B cell (primary cell): ENCODE measurements around the gene CPLANE2. TPM values are rescaled to one million over a fixed set of nuclear protein-coding genes. Genes with fewer than 3 reads are reported as not detected.

Experiments
- ATAC-seq: fragments of 200-7000 bp; cut with Tn5 transposase; one replicate; pipeline ENCODE4 v1.10.0; 2021; ENCODE audit warnings: low read depth, mild to moderate bottlenecking, moderate number of reproducible peaks, moderate library complexity
- CTCF ChIA-PET: fragments of 350-600 bp; sonication (Branson Sonifier 250); formaldehyde crosslinking; loops from one replicate; lab custom pipeline; 2021; ENCODE audit warnings: antibody characterized with exemption, inconsistent platforms; lab: Charles Lee
- POLR2A ChIA-PET: fragments of 350-600 bp; sonication (Branson Sonifier 250); formaldehyde crosslinking; loops from one replicate; lab custom pipeline; 2021; ENCODE audit warnings: antibody characterized with exemption; lab: Charles Lee
- DNase-seq: peaks from one replicate; pipeline ENCODE4 v3.0.0; 2013
- H2AFZ ChIP-seq: 2 replicates; pipeline ENCODE4 v1.6.1; 2012; ENCODE audit warnings: mild to moderate bottlenecking, low read depth, low read length; ENCODE audit not compliant: insufficient read depth, poor library complexity, severe bottlenecking
- H3K27ac ChIP-seq, 2 donors: 1 replicate in 1 of 2; 2 replicates in 1 of 2; pipeline ENCODE4 v1.5.1; 2012 to 2013; ENCODE audit warnings: low read length in 2 of 2, mild to moderate bottlenecking in 2 of 2, moderate library complexity in 1 of 2
- H3K27me3 ChIP-seq, 4 experiments: fragments of 200-600 bp in 1 of 4; sonication (generic) in 1 of 4; replicated peaks in 1 of 4; 1 replicate in 2 of 4; 2 replicates in 2 of 4; pipeline versions ENCODE4 v1.6.1 to v1.7.0; 2013 to 2016; ENCODE audit warnings: low read length in 3 of 4, mild to moderate bottlenecking in 2 of 4, mixed read lengths in 1 of 4, moderate library complexity in 1 of 4; ENCODE audit not compliant: insufficient read depth in 4 of 4, control insufficient read depth in 3 of 4; ENCODE audit errors: control extremely low read depth in 1 of 4
- H3K36me3 ChIP-seq, 2 experiments: replicated peaks in 1 of 2; 1 replicate in 1 of 2; 2 replicates in 1 of 2; pipeline versions ENCODE4 v1.6.1 to v1.7.1; 2013; ENCODE audit warnings: low read length in 1 of 2; ENCODE audit not compliant: insufficient read depth in 2 of 2, control insufficient read depth in 1 of 2; ENCODE audit errors: control extremely low read depth in 1 of 2, extremely low read depth in 1 of 2
- H3K4me1 ChIP-seq, 2 donors: fragments of 200-600 bp in 1 of 2; sonication (generic) in 1 of 2; 1 replicate in 1 of 2; 2 replicates in 1 of 2; pipeline versions ENCODE4 v1.5.1 to v1.6.1; 2013 to 2017; ENCODE audit warnings: low read length in 2 of 2; ENCODE audit not compliant: control insufficient read depth in 2 of 2, insufficient read depth in 2 of 2
- H3K4me2 ChIP-seq: replicated peaks from 2 replicates; pipeline ENCODE3; 2012; ENCODE audit warnings: mild to moderate bottlenecking, low read depth, low read length; ENCODE audit not compliant: poor library complexity, severe bottlenecking
- H3K4me3 ChIP-seq, 5 experiments: fragments of 200-600 bp in 1 of 5; sonication (generic) in 1 of 5; 1 replicate in 3 of 5; 2 replicates in 2 of 5; pipeline versions ENCODE4 v1.5.1 to v1.7.0; 2011 to 2016; ENCODE audit warnings: low read length in 4 of 5, mild to moderate bottlenecking in 4 of 5, low read depth in 2 of 5, control low read depth in 1 of 5, moderate library complexity in 1 of 5; ENCODE audit not compliant: insufficient read depth in 1 of 5; ENCODE audit errors: control extremely low read depth in 1 of 5, extremely low read depth in 1 of 5
- H3K79me2 ChIP-seq: fragments of 200-600 bp; sonication (generic); one replicate; pipeline ENCODE4 v1.6.0; 2016; ENCODE audit warnings: low read length; ENCODE audit not compliant: control insufficient read depth, insufficient read depth
- H3K9ac ChIP-seq: fragments of 200-600 bp; sonication (generic); 2 replicates; pipeline ENCODE4 v1.6.1; 2017; ENCODE audit warnings: mild to moderate bottlenecking, low read length, moderate library complexity
- H3K9me3 ChIP-seq, 3 donors: one replicate each; pipeline versions ENCODE4 v1.6.1 to v1.7.1; 2013; ENCODE audit warnings: low read length in 2 of 3; ENCODE audit not compliant: control insufficient read depth in 2 of 3, insufficient read depth in 1 of 3; ENCODE audit errors: control extremely low read depth in 1 of 3
- H4K20me1 ChIP-seq: 2 replicates; pipeline ENCODE4 v1.6.0; 2012; ENCODE audit warnings: mild to moderate bottlenecking, low read length; ENCODE audit not compliant: insufficient read depth, control insufficient read depth, poor library complexity, severe bottlenecking
- H3K27ac Mint-ChIP-seq: one replicate; pipeline ENCODE4 v1.8.0; 2021; ENCODE audit warnings: mixed read lengths
- H3K27me3 Mint-ChIP-seq: one replicate; pipeline ENCODE4 v1.8.0; 2021; ENCODE audit warnings: mixed read lengths
- H3K4me1 Mint-ChIP-seq: one replicate; pipeline ENCODE4 v1.8.0; 2021; ENCODE audit warnings: mixed read lengths
- H3K4me3 Mint-ChIP-seq: one replicate; pipeline ENCODE4 v1.8.0; 2021; ENCODE audit warnings: mixed read lengths
- H3K9me3 Mint-ChIP-seq: one replicate; pipeline ENCODE4 v1.8.0; 2022; ENCODE audit warnings: mixed read lengths; ENCODE audit not compliant: insufficient read depth
- CTCF ChIP-seq: fragments of 200-600 bp; IDR thresholded peaks from one replicate; pipeline ENCODE4 v1.8.0; 2022; ENCODE audit warnings: antibody characterized with exemption, mild to moderate bottlenecking
- EZH2 ChIP-seq: IDR thresholded peaks from 2 replicates; pipeline ENCODE4 v1.6.1; 2012; ENCODE audit warnings: borderline replicate concordance, low read depth, mild to moderate bottlenecking, moderate library complexity, low read length; ENCODE audit not compliant: insufficient read depth, poor library complexity, severe bottlenecking
- WGBS: methylation state at CpG from one replicate; pipeline ENCODE4 v1.1.5; 2013; ENCODE audit warnings: missing lambda C conversion rate; ENCODE audit not compliant: insufficient coverage; 5-methylcytosine and 5-hydroxymethylcytosine counted together
- intact Hi-C: fragments of 100-400 bp; cut with micrococcal nuclease; formaldehyde crosslinking; loops from one replicate; pipeline ENCODE4 v1.10.0; 2022
- polyA plus RNA-seq: library from polyadenylated mRNA; depleted of rRNA; stranded (reverse); fragments of >200 nt; gene quantifications from 2 replicates; pipeline ENCODE4 v1.2.3, GENCODE V29; 2012
- total RNA-seq, 2 donors: library from RNA; stranded (reverse); fragments of 120-200 nt in 1 of 2; gene quantifications; 1 replicate in 1 of 2; 2 replicates in 1 of 2; pipeline versions ENCODE4 v1.2.3 to v1.2.4, GENCODE V29; 2013 to 2022

Gene CPLANE2
- total and polyA plus RNA-seq, 2 donors (not counting 1 experiment from before 2014, with no cell fraction given), result 5.7 to 11.1 TPM

- Histone ChIP-seq H3K27ac (no peak overlapping the region), H3K9ac (no peak overlapping the region), H2AFZ (no peak overlapping the region), H3K4me2 (no peak overlapping the region), H3K36me3 (peaks cover 0 to 12% of the 10 kb centered on the region in 2 experiments), H3K27me3 (no peaks in the 10 kb centered on the region), H3K4me1 (no peaks in the 10 kb centered on the region), H3K4me3 (no peak overlapping the region), H3K79me2 (no peaks in the 10 kb centered on the region), H4K20me1 (peaks cover under 1% of the 10 kb centered on the region), H3K9me3 (no peaks in the 10 kb centered on the region)
- H3K4me1 Mint-ChIP-seq, result no peaks in the 10 kb centered on the region
- H3K4me3 Mint-ChIP-seq, result no peak overlapping the region
- ChIA-PET CTCF (interaction anchor here (0.7 to 1.5 kb wide), 3 partner anchors 10 to 100 kb away, joined by 3 to 4 read pairs (median 3); no protein-coding TSS in a partner anchor), POLR2A (no interaction called here)
- H3K27me3 Mint-ChIP-seq, result no peaks in the 10 kb centered on the region
- ATAC-seq (no peak), DNase-seq (no peak)
- intact Hi-C loops, result no loop called here
- TF ChIP-seq EZH2, result no peak
- TF ChIP-seq CTCF, result no peak
- no peak overlapping the region for H3K27ac Mint-ChIP-seq
- no peaks in the 10 kb centered on the region for H3K9me3 Mint-ChIP-seq
- WGBS, result 95% methylated on average over 4 of the region's 4 CpGs
Measured at GRCh38 chr1:16199700-16200099, 37.3 kb downstream of the CPLANE2 start.

- Histone ChIP-seq H3K27me3 (no peaks in the 10 kb centered on the region), H3K4me3 (no peak overlapping the region), H2AFZ (no peak overlapping the region), H3K79me2 (no peaks in the 10 kb centered on the region), H3K4me1 (no peaks in the 10 kb centered on the region), H3K9ac (no peak overlapping the region), H3K36me3 (peaks cover 0 to 8% of the 10 kb centered on the region in 2 experiments), H4K20me1 (no peaks in the 10 kb centered on the region), H3K9me3 (no peaks in the 10 kb centered on the region), H3K4me2 (no peak overlapping the region), H3K27ac (no peak overlapping the region)
- H3K27me3 Mint-ChIP-seq, result no peaks in the 10 kb centered on the region
- POLR2A ChIA-PET, result no interaction called here
- 90% methylated on average over 1 of the region's 1 CpG for WGBS
- no peak overlapping the region for H3K27ac Mint-ChIP-seq
- CTCF ChIA-PET, result interaction anchor here (0.7 kb wide), 1 partner anchor 12 kb away, joined by 3 read pairs; no protein-coding TSS in a partner anchor
- no peaks in the 10 kb centered on the region for H3K4me1 Mint-ChIP-seq
- TF ChIP-seq EZH2, result no peak
- no peak for TF ChIP-seq CTCF
- H3K9me3 Mint-ChIP-seq, result no peaks in the 10 kb centered on the region
- H3K4me3 Mint-ChIP-seq, result no peak overlapping the region
- intact Hi-C loops, result no loop called here
- DNase-seq (no peak), ATAC-seq (no peak)
Measured at GRCh38 chr1:16199157-16199501, 37.9 kb downstream of the CPLANE2 start.
